ENCODE measurements around the gene MDM2.
"Not testable (repeated sequence)": the region's sequence is repeated elsewhere in the genome, so short reads cannot be mapped to it uniquely, and the experiment has no call there.

DNA sequence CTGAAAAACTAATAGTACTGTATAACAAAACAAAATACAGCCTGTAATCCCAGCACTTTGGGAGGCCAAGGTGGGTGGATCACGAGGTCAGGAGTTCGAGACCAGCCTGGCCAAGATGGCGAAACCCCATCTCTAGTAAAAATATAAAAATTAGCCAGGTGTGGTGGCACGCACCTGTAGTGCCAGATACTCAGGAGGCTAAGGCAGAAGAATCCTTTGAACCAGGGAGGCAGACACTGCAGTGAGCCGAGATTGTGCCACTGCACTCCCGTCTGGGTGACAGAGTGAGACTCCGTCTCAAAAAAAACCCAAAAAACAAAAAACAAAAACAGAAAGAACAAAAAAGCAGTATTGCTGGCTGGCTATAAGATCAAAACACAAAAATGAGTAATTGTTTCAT, 6.9 kb upstream of the MDM2 start:
- TF ChIP-seq POLR2A (IDR thresholded peaks at IDR 0.05; ENCODE audit: low read length); GATA1 (IDR thresholded peaks at IDR 0.05; ENCODE audit: low read depth, low read length): not testable (repeated sequence)

All from erythroblast (primary cell).